ENCODE measurements around the gene GNG11.

The GNG11 gene

GRCh38 chr7:93921607-93922566, at the start of gene GNG11 (continued):
- TF ChIP-seq ZBTB44 (tag by site-specific recombination; IDR thresholded peaks at IDR 0.05) (0 out of 2 replicates have a peak, but pooled peaks have one; percentile 16), ZIC2 (tag by site-specific recombination; IDR thresholded peaks at IDR 0.05) (peak; percentile 97), ZBTB6 (tag by site-specific recombination; IDR thresholded peaks at IDR 0.05) (peak; percentile 78; the same call in 1 of the 2 replicates), ZNF664 (tag by site-specific recombination; IDR thresholded peaks at IDR 0.05) (no peak), ZNF341 (tag by site-specific recombination; IDR thresholded peaks at IDR 0.05; ENCODE audit: low read depth) (peak; percentile 95), ZFP69B (tag by site-specific recombination; IDR thresholded peaks at IDR 0.05) (peak; percentile 42; the same call in 1 of the 2 replicates), ZNF529 (tag by site-specific recombination; IDR thresholded peaks at IDR 0.05; ENCODE audit: insufficient replicate concordance) (no peak), ZNF157 (tag by site-specific recombination; IDR thresholded peaks at IDR 0.05) (no peak), ZNF114 (tag by site-specific recombination; IDR thresholded peaks at IDR 0.05) (no peak), ZBTB21 (tag by site-specific recombination; IDR thresholded peaks at IDR 0.05) (no peak), ZFP3 (tag by site-specific recombination; IDR thresholded peaks at IDR 0.05; ENCODE audit: low read depth) (no peak), ZNF639 (tag by site-specific recombination; IDR thresholded peaks at IDR 0.05) (no peak), ZBTB11 (tag by site-specific recombination; conservative IDR thresholded peaks at IDR 0.05; ENCODE audit: low read depth) (peak; percentile 44), ZNF292 (tag by site-specific recombination; IDR thresholded peaks at IDR 0.05; ENCODE audit: borderline replicate concordance, low read depth) (no peak), ZNF350 (tag by site-specific recombination; IDR thresholded peaks at IDR 0.05) (no peak), ZNF394 (tag by site-specific recombination; IDR thresholded peaks at IDR 0.05; ENCODE audit: borderline replicate concordance) (0 out of 2 replicates have a peak, but pooled peaks have one; percentile 59), ZNF629 (tag by site-specific recombination; IDR thresholded peaks at IDR 0.05) (peak; percentile 29; the same call in 1 of the 2 replicates), ZXDB (tag by site-specific recombination; IDR thresholded peaks at IDR 0.05) (peak; percentile 64), ZNF2 (tag by site-specific recombination; IDR thresholded peaks at IDR 0.05) (peak; percentile 87; the same call in 1 of the 2 replicates), ZNF626 (tag by site-specific recombination; IDR thresholded peaks at IDR 0.05) (no peak), HOXD13 (CRISPR knock-in tag; IDR thresholded peaks at IDR 0.05; ENCODE audit: borderline replicate concordance) (no peak), SCRT2 (tag by site-specific recombination; IDR thresholded peaks at IDR 0.05) (no peak), ZNF580 (tag by site-specific recombination; IDR thresholded peaks at IDR 0.05) (no peak)
- TF ChIP-seq, protein P1, sequence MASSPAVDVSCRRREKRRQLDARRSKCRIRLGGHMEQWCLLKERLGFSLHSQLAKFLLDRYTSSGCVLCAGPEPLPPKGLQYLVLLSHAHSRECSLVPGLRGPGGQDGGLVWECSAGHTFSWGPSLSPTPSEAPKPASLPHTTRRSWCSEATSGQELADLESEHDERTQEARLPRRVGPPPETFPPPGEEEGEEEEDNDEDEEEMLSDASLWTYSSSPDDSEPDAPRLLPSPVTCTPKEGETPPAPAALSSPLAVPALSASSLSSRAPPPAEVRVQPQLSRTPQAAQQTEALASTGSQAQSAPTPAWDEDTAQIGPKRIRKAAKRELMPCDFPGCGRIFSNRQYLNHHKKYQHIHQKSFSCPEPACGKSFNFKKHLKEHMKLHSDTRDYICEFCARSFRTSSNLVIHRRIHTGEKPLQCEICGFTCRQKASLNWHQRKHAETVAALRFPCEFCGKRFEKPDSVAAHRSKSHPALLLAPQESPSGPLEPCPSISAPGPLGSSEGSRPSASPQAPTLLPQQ (tag by site-specific recombination; IDR thresholded peaks at IDR 0.05), result 0 out of 2 replicates have a peak, but pooled peaks have one; percentile 48
- TF ChIP-seq, protein P2, sequence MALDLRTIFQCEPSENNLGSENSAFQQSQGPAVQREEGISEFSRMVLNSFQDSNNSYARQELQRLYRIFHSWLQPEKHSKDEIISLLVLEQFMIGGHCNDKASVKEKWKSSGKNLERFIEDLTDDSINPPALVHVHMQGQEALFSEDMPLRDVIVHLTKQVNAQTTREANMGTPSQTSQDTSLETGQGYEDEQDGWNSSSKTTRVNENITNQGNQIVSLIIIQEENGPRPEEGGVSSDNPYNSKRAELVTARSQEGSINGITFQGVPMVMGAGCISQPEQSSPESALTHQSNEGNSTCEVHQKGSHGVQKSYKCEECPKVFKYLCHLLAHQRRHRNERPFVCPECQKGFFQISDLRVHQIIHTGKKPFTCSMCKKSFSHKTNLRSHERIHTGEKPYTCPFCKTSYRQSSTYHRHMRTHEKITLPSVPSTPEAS (tag by site-specific recombination; IDR thresholded peaks at IDR 0.05), result no peak
- TF ChIP-seq, protein P3, sequence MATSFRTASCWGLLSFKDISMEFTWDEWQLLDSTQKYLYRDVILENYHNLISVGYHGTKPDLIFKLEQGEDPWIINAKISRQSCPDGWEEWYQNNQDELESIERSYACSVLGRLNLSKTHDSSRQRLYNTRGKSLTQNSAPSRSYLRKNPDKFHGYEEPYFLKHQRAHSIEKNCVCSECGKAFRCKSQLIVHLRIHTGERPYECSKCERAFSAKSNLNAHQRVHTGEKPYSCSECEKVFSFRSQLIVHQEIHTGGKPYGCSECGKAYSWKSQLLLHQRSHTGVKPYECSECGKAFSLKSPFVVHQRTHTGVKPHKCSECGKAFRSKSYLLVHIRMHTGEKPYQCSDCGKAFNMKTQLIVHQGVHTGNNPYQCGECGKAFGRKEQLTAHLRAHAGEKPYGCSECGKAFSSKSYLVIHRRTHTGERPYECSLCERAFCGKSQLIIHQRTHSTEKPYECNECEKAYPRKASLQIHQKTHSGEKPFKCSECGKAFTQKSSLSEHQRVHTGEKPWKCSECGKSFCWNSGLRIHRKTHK (tag by site-specific recombination; IDR thresholded peaks at IDR 0.05), result no peak
